Gastroesophageal sphincter (tissue), 4 donors: ENCODE results near the gene RAMAC. TPM values are rescaled to one million over a fixed set of nuclear protein-coding genes. Genes with fewer than 3 reads are reported as not detected.

Source experiments
- ATAC-seq: fragments of 150-250 bp; one replicate; pipeline ENCODE4 v1.9.1; 2016; ENCODE audit warnings: mild to moderate bottlenecking, moderate library complexity
- H3K27ac ChIP-seq, 4 donors: fragments of 200-600 bp; sonication (generic) in 3 of 4; 1 replicate in 3 of 4; 2 replicates in 1 of 4; pipeline ENCODE4 v1.5.1; 2016 to 2019
- H3K27me3 ChIP-seq: fragments of 200-600 bp; sonication (generic); one replicate; pipeline ENCODE4 v1.5.1; 2019
- H3K36me3 ChIP-seq, 2 donors: fragments of 200-600 bp; sonication (generic); one replicate each; pipeline ENCODE4 v1.5.1; 2019; ENCODE audit warnings: control low read depth in 1 of 2
- H3K4me1 ChIP-seq, 3 donors: fragments of 200-600 bp; sonication (generic); 1 replicate in 2 of 3; 2 replicates in 1 of 3; pipeline ENCODE4 v1.5.1; 2016 to 2019; ENCODE audit warnings: control low read depth in 2 of 3
- H3K4me3 ChIP-seq, 2 donors: fragments of 200-600 bp; sonication (generic); one replicate each; pipeline ENCODE4 v1.5.1; 2019; ENCODE audit warnings: mild to moderate bottlenecking in 1 of 2, moderate library complexity in 1 of 2
- H3K9me3 ChIP-seq, 3 donors: fragments of 200-600 bp; sonication (generic); one replicate each; pipeline ENCODE4 v1.5.1; 2017 to 2019; ENCODE audit warnings: control low read depth in 2 of 3
- EP300 ChIP-seq: sonication (generic); formaldehyde crosslinking; IDR thresholded peaks from one replicate; pipeline ENCODE4 v1.6.1; 2017; ENCODE audit warnings: antibody characterized with exemption, mild to moderate bottlenecking
- POLR2A ChIP-seq, 2 donors: fragments of 450-650 bp; IDR thresholded peaks; one replicate each; pipeline ENCODE4 v1.6.1; 2017; ENCODE audit warnings: antibody characterized with exemption in 2 of 2, mild to moderate bottlenecking in 2 of 2, moderate library complexity in 1 of 2
- POLR2AphosphoS5 ChIP-seq: sonication (generic); formaldehyde crosslinking; IDR thresholded peaks from one replicate; pipeline ENCODE4 v1.6.1; 2017; ENCODE audit warnings: antibody characterized with exemption
- WGBS, 2 donors: methylation state at CpG; one replicate each; pipeline ENCODE4 v1.1.5; 2018; ENCODE audit warnings: low coverage in 1 of 2; 5-methylcytosine and 5-hydroxymethylcytosine counted together
- total RNA-seq, 4 donors: library from RNA; depleted of rRNA; stranded (reverse); fragments of >200 nt; gene quantifications; one replicate each; pipeline ENCODE4 v1.1.0, GENCODE V29; 2016
- TF ChIP-seq, protein P1 (sequence below), 4 experiments: fragments of 200-600 bp in 2 of 4; fragments of 450-650 bp in 2 of 4; sonication (generic) in 1 of 4; IDR thresholded peaks; one replicate each; pipeline ENCODE4 v1.5.1; 2017 to 2019; ENCODE audit warnings: antibody characterized with exemption in 4 of 4, mild to moderate bottlenecking in 2 of 4, moderate library complexity in 2 of 4

Gene RAMAC
- total RNA-seq, 4 donors from 2014 or later = 15.9 to 29.1 (median 19.7) TPM

DNA sequence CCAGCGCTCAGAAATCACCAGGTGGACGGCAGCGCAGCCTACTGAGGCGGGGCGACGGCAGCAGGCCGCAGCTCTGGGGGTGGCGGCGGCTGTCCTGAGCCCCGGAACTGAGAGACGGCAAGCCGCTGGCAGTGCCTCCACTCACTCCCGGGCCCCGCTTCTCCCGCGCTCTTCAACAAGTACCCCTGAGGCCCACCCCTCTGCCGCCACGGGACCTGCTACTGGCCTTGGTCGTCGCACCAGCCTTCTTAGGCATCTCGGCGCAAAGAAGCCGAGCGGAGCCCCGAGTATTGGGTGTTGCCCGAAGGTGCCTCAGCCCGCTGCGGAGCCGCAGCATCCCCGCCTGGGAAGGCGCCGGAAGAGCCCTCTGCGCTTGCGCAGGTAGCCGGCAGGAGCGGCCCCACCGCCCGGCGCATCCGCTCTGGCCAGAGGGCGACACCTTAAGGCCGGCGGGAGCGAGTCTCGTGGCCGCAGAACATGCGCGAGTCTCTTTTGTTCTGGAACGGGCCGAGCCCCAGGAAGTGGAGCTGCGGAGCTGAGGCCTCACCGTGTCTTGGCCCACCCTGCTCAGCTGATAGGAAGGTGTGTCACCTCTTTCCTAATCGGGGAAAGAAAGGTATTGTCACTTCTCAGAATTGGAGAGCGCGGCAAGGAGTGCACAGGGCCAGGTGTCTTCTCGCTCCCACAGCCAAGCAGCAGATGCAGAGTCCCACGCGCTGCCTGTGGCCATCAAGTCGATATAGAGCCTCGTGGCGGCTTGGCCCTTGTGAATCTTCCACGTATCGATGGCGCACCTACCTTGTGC is 25.5 kb downstream of the RAMAC start, which contains the start of gene C15orf40:
C15orf40 (minus strand) TSS at position 369 of the 805 bp plus-strand sequence; CDS start at position 337, 32 bp downstream.
- Histone ChIP-seq H3K36me3 (peaks cover 0 to 43% of the 10 kb centered on the region in 2 donors), H3K9me3 (no peaks in the 10 kb centered on the region), H3K4me1 (peaks cover 5 to 35% (median 15%) of the 10 kb centered on the region in 3 donors), H3K27ac (peak within 1 kb of the TSS; percentile 23 to 89 (median 87)), H3K4me3 (peak within 1 kb of the TSS; percentile 82 to 94), H3K27me3 (no peaks in the 10 kb centered on the region)
- no peak for TF ChIP-seq EP300
- peak; percentile 69 to 77 for TF ChIP-seq POLR2A (IDR thresholded peaks at IDR 0.05)
- TF ChIP-seq, protein P1, sequence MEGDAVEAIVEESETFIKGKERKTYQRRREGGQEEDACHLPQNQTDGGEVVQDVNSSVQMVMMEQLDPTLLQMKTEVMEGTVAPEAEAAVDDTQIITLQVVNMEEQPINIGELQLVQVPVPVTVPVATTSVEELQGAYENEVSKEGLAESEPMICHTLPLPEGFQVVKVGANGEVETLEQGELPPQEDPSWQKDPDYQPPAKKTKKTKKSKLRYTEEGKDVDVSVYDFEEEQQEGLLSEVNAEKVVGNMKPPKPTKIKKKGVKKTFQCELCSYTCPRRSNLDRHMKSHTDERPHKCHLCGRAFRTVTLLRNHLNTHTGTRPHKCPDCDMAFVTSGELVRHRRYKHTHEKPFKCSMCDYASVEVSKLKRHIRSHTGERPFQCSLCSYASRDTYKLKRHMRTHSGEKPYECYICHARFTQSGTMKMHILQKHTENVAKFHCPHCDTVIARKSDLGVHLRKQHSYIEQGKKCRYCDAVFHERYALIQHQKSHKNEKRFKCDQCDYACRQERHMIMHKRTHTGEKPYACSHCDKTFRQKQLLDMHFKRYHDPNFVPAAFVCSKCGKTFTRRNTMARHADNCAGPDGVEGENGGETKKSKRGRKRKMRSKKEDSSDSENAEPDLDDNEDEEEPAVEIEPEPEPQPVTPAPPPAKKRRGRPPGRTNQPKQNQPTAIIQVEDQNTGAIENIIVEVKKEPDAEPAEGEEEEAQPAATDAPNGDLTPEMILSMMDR (IDR thresholded peaks at IDR 0.05) = peak; percentile 14 to 86 (median 71)
- TF ChIP-seq POLR2AphosphoS5 = peak; percentile 74
- WGBS, 2 donors = 0% methylated on average over 6 to 7 of the region's 64 CpGs
- peak; percentile 98 for ATAC-seq

DNA sequence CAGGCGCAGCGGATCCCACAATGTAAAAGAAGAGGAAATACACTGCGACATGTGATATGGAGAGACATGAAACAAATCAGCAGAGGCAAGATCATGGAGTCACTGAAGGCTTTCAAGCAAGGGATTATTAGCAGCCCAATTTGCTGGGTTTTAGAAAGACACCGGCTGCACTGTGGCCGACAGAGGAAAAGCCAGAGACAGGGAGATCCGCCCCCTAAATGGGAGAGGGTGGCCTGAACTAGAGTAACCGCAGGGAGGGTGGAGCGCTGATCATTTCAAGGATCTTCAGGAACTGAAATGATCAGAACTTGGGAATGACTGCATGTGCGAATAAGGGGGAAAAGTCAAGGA is 26.0 kb downstream of the RAMAC start:
- Histone ChIP-seq H3K9me3 (no peaks in the 10 kb centered on the region), H3K27me3 (no peaks in the 10 kb centered on the region), H3K36me3 (peaks cover 0 to 43% of the 10 kb centered on the region in 2 donors), H3K4me1 (peaks cover 5 to 35% (median 15%) of the 10 kb centered on the region in 3 donors), H3K4me3 (peak overlapping the region; percentile 82 to 94), H3K27ac (peak overlapping the region in 3 of 4 donors; percentile 86 to 89 (median 88))
- no peak for ATAC-seq
- TF ChIP-seq EP300 = no peak
- no peak for TF ChIP-seq POLR2AphosphoS5
- no peak for TF ChIP-seq POLR2A (IDR thresholded peaks at IDR 0.05)
- TF ChIP-seq, protein P1 (IDR thresholded peaks at IDR 0.05) = no peak
- 44 to 57% methylated on average over 7 to 9 of the region's 9 CpGs for WGBS, 2 donors

- Histone ChIP-seq H3K9me3 (no peaks in the 10 kb centered on the region), H3K36me3 (peaks cover 0 to 43% of the 10 kb centered on the region in 2 donors), H3K4me3 (no peak overlapping the region), H3K27me3 (no peaks in the 10 kb centered on the region), H3K27ac (no peak overlapping the region), H3K4me1 (peaks cover 5 to 35% (median 15%) of the 10 kb centered on the region in 3 donors)
- ATAC-seq = no peak
- WGBS, 2 donors = 96% methylated on average over 5 to 6 of the region's 6 CpGs
- TF ChIP-seq EP300 (no peak), POLR2A (IDR thresholded peaks at IDR 0.05) (no peak), POLR2AphosphoS5 (no peak)
- TF ChIP-seq, protein P1 (IDR thresholded peaks at IDR 0.05) = no peak
Observed at GRCh38 chr15:83012636-83013035, 26.6 kb downstream of the RAMAC start.

- WGBS, 2 donors = 50 to 83% methylated on average over 2 to 5 of the region's 5 CpGs
- Histone ChIP-seq H3K36me3 (peaks cover 0 to 44% of the 10 kb centered on the region in 2 donors), H3K9me3 (no peaks in the 10 kb centered on the region), H3K4me3 (no peak overlapping the region), H3K27ac (no peak overlapping the region), H3K4me1 (peaks cover 5 to 35% (median 15%) of the 10 kb centered on the region in 3 donors), H3K27me3 (no peaks in the 10 kb centered on the region)
- no peak for ATAC-seq
- TF ChIP-seq EP300 = no peak
- TF ChIP-seq POLR2A (IDR thresholded peaks at IDR 0.05) = no peak
- no peak for TF ChIP-seq POLR2AphosphoS5
- TF ChIP-seq, protein P1 (IDR thresholded peaks at IDR 0.05) = no peak
Observed at GRCh38 chr15:83014205-83014653, 28.2 kb downstream of the RAMAC start.
